C4-2B (cell line): ENCODE measurements around the gene NXPE4.

Experiments used
- ZFX ChIP-seq: fragments of 450-650 bp; IDR thresholded peaks from 2 replicates; pipeline ENCODE4 v1.6.1; 2017
- TF ChIP-seq, protein P1 (sequence below): fragments of 450-650 bp; conservative IDR thresholded peaks from 2 replicates; pipeline ENCODE4 v1.5.1; 2017; ENCODE audit warnings: mild to moderate bottlenecking

DNA sequence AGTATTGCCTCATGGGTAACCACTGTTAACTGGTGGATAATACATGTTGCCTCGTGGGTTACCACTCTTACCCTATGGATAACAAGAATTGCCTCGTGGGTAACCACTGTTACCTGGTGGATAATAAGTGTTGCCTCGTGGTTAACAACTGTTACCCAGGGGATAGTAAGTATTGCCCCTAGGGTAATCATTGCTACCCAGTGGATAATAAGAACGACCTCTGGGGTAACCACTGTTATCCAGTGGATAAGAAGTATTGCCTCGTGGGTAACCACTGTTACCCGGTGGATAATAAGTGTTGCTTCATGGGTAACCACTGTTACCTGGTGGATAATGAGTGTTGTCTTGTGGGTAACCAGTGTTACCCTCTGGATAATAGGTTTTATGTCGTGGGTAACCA is 28.1 kb upstream of the NXPE4 start:
- TF ChIP-seq, protein P1, sequence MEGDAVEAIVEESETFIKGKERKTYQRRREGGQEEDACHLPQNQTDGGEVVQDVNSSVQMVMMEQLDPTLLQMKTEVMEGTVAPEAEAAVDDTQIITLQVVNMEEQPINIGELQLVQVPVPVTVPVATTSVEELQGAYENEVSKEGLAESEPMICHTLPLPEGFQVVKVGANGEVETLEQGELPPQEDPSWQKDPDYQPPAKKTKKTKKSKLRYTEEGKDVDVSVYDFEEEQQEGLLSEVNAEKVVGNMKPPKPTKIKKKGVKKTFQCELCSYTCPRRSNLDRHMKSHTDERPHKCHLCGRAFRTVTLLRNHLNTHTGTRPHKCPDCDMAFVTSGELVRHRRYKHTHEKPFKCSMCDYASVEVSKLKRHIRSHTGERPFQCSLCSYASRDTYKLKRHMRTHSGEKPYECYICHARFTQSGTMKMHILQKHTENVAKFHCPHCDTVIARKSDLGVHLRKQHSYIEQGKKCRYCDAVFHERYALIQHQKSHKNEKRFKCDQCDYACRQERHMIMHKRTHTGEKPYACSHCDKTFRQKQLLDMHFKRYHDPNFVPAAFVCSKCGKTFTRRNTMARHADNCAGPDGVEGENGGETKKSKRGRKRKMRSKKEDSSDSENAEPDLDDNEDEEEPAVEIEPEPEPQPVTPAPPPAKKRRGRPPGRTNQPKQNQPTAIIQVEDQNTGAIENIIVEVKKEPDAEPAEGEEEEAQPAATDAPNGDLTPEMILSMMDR: no peak
- no peak for TF ChIP-seq ZFX
